BE2C (cell line): ENCODE measurements around the gene OPCML.

Experiments
- DNase-seq: peaks from one replicate; pipeline ENCODE4 v3.0.0-alpha.2; 2020
- H3K27me3 ChIP-seq: fragments of 250-450 bp; sonication (Bioruptor Pico); 2 replicates; pipeline ENCODE4 v1.5.1; 2020; ENCODE audit warnings: mild to moderate bottlenecking
- H3K36me3 ChIP-seq: fragments of 250-450 bp; sonication (Bioruptor Pico); 2 replicates; pipeline ENCODE4 v1.5.1; 2020; ENCODE audit warnings: mild to moderate bottlenecking
- H3K4me1 ChIP-seq: fragments of 250-450 bp; sonication (Bioruptor Pico); 2 replicates; pipeline ENCODE4 v1.5.1; 2020
- H3K4me3 ChIP-seq: 2 replicates; pipeline ENCODE4 v1.5.1; 2011; ENCODE audit warnings: low read depth, low read length
- H3K9me3 ChIP-seq: fragments of 250-450 bp; sonication (Bioruptor Pico); 2 replicates; pipeline ENCODE4 v1.5.1; 2020
- TF ChIP-seq, protein P1 (sequence below): IDR thresholded peaks from 2 replicates; pipeline ENCODE4 v1.5.1; 2012; ENCODE audit warnings: mild to moderate bottlenecking, low read depth, low read length

Gene OPCML

DNA sequence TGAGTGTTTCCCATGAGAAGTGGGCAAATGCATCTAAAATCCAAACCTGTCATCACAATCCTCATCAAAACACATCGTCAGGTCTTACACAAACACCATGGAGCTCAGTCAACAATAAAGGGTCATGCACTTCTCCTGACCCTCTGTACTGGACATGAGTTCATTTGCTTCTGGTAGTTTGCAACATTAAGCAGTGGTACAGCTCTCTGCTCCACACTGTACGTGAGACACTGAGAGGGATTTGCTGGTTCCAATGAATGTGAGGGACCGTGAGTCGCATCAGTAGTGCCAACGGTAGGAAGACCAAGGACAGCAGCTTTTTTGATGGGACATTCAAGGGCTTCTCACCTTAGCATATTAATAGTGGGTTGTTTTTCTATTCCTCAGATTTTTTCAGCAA, 752.3 kb downstream of the OPCML start:
- DNase-seq: no peak
- Histone ChIP-seq H3K9me3 (no peaks in the 10 kb centered on the region), H3K27me3 (no peaks in the 10 kb centered on the region), H3K36me3 (no peaks in the 10 kb centered on the region), H3K4me1 (no peaks in the 10 kb centered on the region), H3K4me3 (no peak overlapping the region)
- TF ChIP-seq, protein P1, sequence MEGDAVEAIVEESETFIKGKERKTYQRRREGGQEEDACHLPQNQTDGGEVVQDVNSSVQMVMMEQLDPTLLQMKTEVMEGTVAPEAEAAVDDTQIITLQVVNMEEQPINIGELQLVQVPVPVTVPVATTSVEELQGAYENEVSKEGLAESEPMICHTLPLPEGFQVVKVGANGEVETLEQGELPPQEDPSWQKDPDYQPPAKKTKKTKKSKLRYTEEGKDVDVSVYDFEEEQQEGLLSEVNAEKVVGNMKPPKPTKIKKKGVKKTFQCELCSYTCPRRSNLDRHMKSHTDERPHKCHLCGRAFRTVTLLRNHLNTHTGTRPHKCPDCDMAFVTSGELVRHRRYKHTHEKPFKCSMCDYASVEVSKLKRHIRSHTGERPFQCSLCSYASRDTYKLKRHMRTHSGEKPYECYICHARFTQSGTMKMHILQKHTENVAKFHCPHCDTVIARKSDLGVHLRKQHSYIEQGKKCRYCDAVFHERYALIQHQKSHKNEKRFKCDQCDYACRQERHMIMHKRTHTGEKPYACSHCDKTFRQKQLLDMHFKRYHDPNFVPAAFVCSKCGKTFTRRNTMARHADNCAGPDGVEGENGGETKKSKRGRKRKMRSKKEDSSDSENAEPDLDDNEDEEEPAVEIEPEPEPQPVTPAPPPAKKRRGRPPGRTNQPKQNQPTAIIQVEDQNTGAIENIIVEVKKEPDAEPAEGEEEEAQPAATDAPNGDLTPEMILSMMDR: no peak

DNA sequence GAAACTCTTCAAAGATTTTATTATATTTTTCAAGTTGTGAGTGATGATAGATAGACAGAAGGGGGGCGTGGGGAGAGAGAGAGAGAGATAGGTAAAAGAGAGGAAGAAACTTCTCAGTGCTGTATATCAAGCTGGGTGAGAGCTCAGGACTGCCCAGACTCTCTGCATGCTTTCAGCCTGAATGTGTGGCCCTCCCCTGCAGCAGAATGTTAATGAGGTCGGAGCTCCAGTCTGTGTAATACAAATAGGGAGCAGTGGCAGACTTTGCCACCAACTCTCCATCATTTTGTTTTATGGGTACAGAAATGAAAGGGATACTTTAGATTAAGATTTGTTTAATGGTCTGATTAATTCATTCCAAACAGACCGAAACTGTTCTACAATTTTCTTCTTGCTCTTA, 752.8 kb downstream of the OPCML start:
- DNase-seq: no peak
- TF ChIP-seq, protein P1: no peak

DNA sequence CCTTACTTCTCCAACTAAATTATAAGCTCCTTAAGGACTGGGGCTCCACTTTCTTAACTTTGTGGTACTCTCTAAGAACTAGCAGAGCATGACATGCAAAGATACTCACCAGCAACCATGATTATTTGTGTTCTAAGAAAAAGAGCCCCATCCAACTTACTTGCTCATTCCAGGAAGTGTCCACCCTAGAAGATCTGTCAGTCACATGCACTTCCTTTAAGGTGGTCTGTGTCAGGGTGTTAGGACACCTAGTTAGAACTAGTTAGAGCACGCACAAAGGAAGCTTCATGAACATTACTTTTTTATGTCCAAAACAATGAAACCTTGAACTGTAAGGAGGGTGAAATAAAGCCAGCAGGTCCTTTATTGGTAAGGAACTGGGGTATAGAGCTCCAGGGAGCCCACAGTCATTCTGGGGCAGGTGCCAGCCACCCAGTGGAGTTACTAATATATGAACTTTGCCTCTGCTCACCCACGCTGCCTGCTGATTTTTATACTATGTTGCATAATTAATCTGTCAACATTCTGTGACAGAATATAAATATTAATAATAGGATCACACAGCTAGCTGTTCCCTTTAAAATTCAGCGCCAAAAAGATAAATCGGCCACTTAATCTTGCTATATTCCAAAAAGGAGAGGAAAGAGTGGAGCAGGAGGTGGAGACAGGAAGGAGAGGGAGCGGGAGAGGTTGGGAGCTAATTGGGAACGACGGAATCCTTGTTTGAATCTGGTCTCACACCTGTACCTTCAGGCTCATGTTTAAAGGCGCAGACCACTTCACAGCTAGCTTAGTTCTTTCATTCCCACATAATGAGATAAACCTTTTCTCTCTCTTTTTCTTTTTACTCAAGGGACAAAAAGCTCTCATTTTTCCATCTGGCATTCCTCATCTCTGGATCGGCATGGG, 755.0 kb downstream of the OPCML start:
- H3K27me3 ChIP-seq: no peaks in the 10 kb centered on the region
- TF ChIP-seq, protein P1: no peak

More for the DNA sequence above, 752.8 kb downstream of the OPCML start:
- Histone ChIP-seq H3K9me3 (no peaks in the 10 kb centered on the region), H3K27me3 (no peaks in the 10 kb centered on the region), H3K4me3 (no peak overlapping the region), H3K4me1 (no peaks in the 10 kb centered on the region), H3K36me3 (no peaks in the 10 kb centered on the region)

DNA sequence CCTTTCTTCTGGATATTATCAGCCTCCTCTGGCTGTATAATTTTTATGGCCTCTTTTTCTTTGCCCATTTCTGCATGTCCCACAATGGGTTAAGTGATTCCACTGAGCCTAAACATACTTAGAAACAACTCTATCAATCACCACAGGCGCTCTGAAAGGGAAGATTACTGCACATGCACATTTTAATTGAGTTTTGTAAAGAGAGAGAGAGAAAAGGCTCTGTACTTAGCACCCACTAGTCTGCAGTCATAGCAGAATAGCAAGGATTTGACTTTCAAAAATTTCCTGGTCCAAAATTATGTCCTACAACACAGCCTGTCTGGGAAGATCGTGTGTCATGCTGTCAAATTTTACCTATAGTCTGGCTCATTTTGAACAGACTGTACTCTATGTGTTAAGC, 758.5 kb downstream of the OPCML start:
- DNase-seq: no peak
- no peaks in the 10 kb centered on the region for H3K9me3 ChIP-seq
- no peak overlapping the region for H3K4me3 ChIP-seq
- TF ChIP-seq, protein P1: no peak
- no peaks in the 10 kb centered on the region for H3K36me3 ChIP-seq
- no peaks in the 10 kb centered on the region for H3K27me3 ChIP-seq
- no peaks in the 10 kb centered on the region for H3K4me1 ChIP-seq

More for the DNA sequence above, 755.0 kb downstream of the OPCML start:
- Histone ChIP-seq H3K9me3 (no peaks in the 10 kb centered on the region), H3K4me3 (no peak overlapping the region), H3K36me3 (no peaks in the 10 kb centered on the region), H3K4me1 (no peaks in the 10 kb centered on the region)
- DNase-seq: no peak

DNA sequence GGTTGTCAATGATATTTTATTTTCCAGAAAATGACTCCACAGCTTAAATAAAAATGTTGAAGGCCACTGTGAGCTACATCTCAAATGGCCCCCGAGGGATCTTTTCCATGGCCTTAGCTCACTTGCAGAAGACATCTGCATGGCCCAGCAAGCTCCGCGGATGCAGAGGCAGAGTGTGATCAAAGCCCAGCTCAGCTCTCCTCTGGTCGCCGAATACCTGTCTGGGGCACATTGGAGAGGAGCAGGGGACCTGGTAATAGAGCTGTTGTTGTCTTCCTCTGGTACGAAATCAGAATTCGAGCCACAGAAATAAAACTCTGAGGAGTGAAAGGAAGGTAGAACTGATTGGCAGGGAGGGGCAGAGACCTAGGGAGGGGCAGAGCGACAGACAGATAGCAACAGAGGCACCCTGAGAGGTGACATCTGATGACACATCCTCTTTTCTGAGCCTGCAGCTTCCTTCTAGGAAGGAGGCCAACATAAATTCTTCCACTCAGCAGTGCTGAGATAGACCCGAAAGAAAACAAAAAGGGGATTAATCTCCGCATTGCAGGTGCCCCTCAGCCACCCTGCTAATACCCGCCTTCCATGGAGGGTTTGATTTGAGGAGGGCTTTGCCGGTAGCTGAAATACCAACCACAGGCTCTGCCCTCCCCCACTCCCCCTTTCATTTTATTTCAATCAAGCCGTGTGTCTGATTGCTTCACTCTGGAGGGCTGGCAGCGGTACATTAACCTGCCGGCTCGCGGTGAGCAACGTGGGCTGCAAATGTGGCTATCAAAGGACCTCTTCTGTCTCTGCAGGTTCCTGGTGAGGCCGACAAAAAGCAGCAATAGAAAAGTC, 759.4 kb downstream of the OPCML start:
- Histone ChIP-seq H3K4me3 (no peak overlapping the region), H3K9me3 (no peaks in the 10 kb centered on the region), H3K4me1 (no peaks in the 10 kb centered on the region), H3K27me3 (no peaks in the 10 kb centered on the region), H3K36me3 (no peaks in the 10 kb centered on the region)
- TF ChIP-seq, protein P1: no peak
- DNase-seq: no peak
